Activated CD8-positive, alpha-beta T cell treated with anti-CD3 and anti-CD28 coated beads for 36 hours (primary cell): ENCODE results near the gene OSGIN1. TPM values are rescaled to one million over a fixed set of nuclear protein-coding genes. Genes with fewer than 3 reads are reported as not detected.

Experiments
- ATAC-seq: fragments of 200-7000 bp; cut with Tn5 transposase; one replicate; pipeline ENCODE4 v1.10.0; 2021; ENCODE audit warnings: mild to moderate bottlenecking, moderate library complexity
- CTCF ChIA-PET: fragments of 350-600 bp; sonication (Branson Sonifier 250); formaldehyde crosslinking; loops from one replicate; lab custom pipeline; 2021; ENCODE audit warnings: antibody characterized with exemption; lab: Charles Lee
- POLR2A ChIA-PET: fragments of 350-600 bp; sonication (Branson Sonifier 250); formaldehyde crosslinking; loops from one replicate; lab custom pipeline; 2021; ENCODE audit warnings: antibody characterized with exemption; lab: Charles Lee
- DNase-seq: peaks from one replicate; pipeline ENCODE4 v3.0.0-alpha.2; 2020
- H3K27ac Mint-ChIP-seq: one replicate; pipeline ENCODE4 v1.8.0; 2021; ENCODE audit warnings: mild to moderate bottlenecking, mixed read lengths
- H3K27me3 Mint-ChIP-seq: one replicate; pipeline ENCODE4 v1.8.0; 2021; ENCODE audit warnings: mixed read lengths
- H3K36me3 Mint-ChIP-seq: one replicate; pipeline ENCODE4 v1.8.0; 2021; ENCODE audit warnings: low read depth, mixed read lengths
- H3K4me1 Mint-ChIP-seq: one replicate; pipeline ENCODE4 v1.8.0; 2021; ENCODE audit warnings: low read depth, mixed read lengths
- H3K4me3 Mint-ChIP-seq: one replicate; pipeline ENCODE4 v1.8.0; 2021; ENCODE audit warnings: mild to moderate bottlenecking, moderate library complexity, mixed read lengths
- H3K9me3 Mint-ChIP-seq: one replicate; pipeline ENCODE4 v1.8.0; 2021; ENCODE audit warnings: mixed read lengths
- intact Hi-C: fragments of 100-400 bp; cut with micrococcal nuclease; formaldehyde crosslinking; loops from one replicate; pipeline ENCODE4 v1.10.0; 2022
- total RNA-seq, 2 experiments: library from RNA; stranded (reverse); gene quantifications; one replicate each; pipeline ENCODE4 v1.2.3, GENCODE V29; 2021
- TF ChIP-seq, protein P1 (sequence below): fragments of 200-600 bp; IDR thresholded peaks from one replicate; pipeline ENCODE4 v1.8.0; 2022; ENCODE audit warnings: antibody characterized with exemption, mild to moderate bottlenecking

Gene OSGIN1
- total RNA-seq, 2 experiments from 2014 or later, result 0.56 to 0.67 TPM

DNA sequence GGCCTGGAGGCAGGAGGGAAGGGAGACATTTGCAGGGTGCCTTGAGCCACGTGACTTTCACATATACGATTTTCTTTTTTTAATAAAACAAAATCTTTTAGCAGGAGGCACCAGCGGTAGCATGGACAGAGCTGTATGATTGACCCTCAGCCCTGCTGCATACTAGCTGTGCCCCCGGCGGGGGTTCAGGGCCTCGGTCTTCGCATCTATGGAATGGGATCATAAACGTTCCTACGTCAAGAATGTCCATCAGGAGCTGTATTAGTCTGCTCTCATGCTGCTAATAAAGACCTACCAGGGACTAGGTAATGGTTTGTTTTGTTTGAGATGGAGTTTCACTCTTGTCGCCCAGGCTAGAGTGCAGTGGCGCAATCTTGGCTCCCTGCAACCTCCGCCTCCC, 62.4 kb downstream of the OSGIN1 start:
- TF ChIP-seq, protein P1, sequence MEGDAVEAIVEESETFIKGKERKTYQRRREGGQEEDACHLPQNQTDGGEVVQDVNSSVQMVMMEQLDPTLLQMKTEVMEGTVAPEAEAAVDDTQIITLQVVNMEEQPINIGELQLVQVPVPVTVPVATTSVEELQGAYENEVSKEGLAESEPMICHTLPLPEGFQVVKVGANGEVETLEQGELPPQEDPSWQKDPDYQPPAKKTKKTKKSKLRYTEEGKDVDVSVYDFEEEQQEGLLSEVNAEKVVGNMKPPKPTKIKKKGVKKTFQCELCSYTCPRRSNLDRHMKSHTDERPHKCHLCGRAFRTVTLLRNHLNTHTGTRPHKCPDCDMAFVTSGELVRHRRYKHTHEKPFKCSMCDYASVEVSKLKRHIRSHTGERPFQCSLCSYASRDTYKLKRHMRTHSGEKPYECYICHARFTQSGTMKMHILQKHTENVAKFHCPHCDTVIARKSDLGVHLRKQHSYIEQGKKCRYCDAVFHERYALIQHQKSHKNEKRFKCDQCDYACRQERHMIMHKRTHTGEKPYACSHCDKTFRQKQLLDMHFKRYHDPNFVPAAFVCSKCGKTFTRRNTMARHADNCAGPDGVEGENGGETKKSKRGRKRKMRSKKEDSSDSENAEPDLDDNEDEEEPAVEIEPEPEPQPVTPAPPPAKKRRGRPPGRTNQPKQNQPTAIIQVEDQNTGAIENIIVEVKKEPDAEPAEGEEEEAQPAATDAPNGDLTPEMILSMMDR, result no peak
- DNase-seq, result no peak
- Mint-ChIP-seq H3K36me3 (no peaks in the 10 kb centered on the region), H3K27me3 (peaks cover 7% of the 10 kb centered on the region), H3K9me3 (peaks cover 1% of the 10 kb centered on the region), H3K4me3 (no peak overlapping the region), H3K27ac (no peak overlapping the region), H3K4me1 (peaks cover 7% of the 10 kb centered on the region)
- intact Hi-C loops, result no loop called here
- ChIA-PET POLR2A (interaction anchor here (1.1 kb wide), 1 partner anchor 17 kb away, joined by 3 read pairs; no protein-coding TSS in a partner anchor), CTCF (no interaction called here)
- ATAC-seq, result no peak

Other genes with a start within 250 kb of the OSGIN1 start
- 10 to 100 TPM; 68.2 to 71.8 TPM for gene HSBP1, start 145.3 kb upstream of the OSGIN1 start, total RNA-seq
- 1 to 10 TPM; 3.5 to 3.7 TPM for gene MLYCD, start 54.1 kb upstream of the OSGIN1 start, total RNA-seq
- gene NECAB2, start 15.0 kb downstream of the OSGIN1 start, total RNA-seq, result not detected
- gene SLC38A8, start 89.6 kb downstream of the OSGIN1 start, total RNA-seq, result not detected
- gene MBTPS1, start 163.7 kb downstream of the OSGIN1 start, total RNA-seq, result 10 to 100 TPM; 31.5 to 31.7 TPM
- gene HSDL1, start 191.9 kb downstream of the OSGIN1 start, total RNA-seq, result 10 to 100 TPM; 11.1 to 11.8 TPM
- not detected for gene DNAAF1, start 192.1 kb downstream of the OSGIN1 start, total RNA-seq
- gene TAF1C, start 233.8 kb downstream of the OSGIN1 start, total RNA-seq, result 10 to 100 TPM; 59.3 to 62.6 TPM
- under 1 TPM; 0.16 to 0.63 TPM for gene ADAD2, start 237.9 kb downstream of the OSGIN1 start, total RNA-seq